Fibroblast of gingiva (primary cell): ENCODE results near the gene ETFB.

Experiments used
- DNase-seq: peaks from one replicate; pipeline ENCODE4 v3.0.0-alpha.2; 2011; ENCODE audit warnings: low read depth

ETFB gene

DNA sequence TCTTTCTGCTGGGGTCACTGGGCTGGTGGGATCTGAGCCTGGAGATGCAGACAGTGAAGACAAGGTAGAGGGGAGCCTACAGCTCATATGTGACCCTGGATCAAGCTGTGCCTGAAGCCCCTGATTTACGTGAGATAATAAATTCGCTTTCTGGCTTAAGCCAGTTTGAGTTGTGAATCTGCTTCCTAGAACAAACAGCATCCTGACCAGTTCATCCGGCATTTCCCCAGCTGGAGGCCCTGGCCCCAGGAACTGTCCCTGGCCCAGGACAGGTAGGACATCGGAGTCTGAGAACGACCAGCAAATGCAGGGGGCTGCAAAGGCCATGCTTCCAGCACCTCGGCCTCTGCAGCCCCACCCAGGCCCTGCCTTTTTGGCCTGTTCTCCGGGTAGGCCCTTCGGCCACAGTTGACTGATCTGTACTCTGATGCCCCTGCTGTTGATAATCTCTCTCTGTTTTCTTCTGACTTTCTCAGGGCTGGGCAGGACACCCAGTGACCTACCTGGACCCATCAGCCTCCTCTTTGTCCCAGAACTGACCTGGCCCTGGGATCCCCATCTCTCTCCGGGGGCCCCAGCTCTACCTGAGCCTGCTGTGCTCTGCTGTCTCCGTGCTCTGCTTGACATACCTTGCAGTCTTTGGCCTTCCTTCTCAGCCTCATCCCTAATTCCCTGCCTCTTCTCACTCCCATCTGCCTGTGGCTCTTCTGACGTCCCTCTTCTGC, 14.8 kb downstream of the ETFB start:
- DNase-seq, result no peak

GRCh38 chr19:51347209-51347928, 18.8 kb downstream of the ETFB start:
- DNase-seq, result no peak

- DNase-seq, result no peak
Measured at GRCh38 chr19:51346742-51347141, 19.4 kb downstream of the ETFB start.

DNA sequence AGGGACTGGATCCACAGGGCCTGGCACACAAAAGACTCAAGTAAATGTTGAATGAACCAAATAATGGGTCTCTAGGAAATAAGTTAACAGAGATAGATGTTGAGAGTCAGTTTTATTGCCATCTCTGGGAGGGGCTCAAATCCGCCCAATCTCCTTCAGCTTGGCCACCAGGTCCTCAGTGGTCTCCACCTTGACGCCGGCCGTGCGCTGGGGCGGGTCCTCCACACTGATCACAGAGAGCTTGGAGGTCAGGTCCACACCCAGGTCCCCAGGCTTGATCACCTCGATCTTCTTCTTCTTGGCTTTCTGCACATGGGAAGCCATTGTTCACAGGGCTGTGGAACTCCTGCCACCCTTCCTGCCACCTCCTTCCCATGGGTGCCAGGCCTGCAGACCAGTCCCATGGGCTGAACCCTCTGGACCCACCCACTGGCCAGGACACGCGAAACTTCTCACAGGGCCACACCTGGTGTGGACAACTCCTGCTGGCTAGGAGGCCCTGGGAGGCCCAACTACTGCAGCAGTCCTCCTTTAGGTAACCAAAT, 21.0 kb downstream of the ETFB start:
- DNase-seq, result no peak

GRCh38 chr19:51342631-51343569, 23.3 kb downstream of the ETFB start:
- no peak for DNase-seq

DNA sequence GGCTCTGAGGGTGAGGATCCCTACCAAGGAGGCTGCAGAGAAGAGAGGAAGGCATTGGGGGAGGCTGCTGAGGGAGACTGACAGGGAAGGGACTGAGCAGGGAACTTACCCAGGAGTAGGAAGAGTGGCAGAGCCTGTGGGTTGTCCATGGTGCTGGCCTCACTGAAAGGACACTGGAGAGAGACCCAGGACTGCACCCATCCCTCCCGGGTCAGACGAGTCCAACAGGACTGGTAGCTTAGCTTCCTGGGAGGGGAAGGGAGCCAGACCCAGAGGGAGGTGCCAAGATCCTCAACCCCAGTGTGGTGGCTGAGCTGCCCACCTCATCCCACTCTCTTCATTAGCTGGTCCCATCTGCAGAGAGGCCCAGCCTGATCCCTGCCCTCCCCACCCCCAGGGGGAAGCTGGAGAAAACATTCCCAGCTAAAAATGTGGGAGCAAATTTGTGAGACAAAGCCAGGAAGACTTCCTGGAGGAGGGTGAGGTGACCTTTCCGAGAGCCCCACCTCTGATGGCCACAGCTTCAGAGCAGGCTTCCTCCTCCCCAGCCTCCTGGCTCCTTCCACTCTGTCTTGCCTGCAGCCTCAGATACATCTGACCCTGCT, 24.1 kb downstream of the ETFB start, which contains the start of gene VSIG10L:
Gene VSIG10L, minus strand, starts transcription at position 164 of the 605 bp plus-strand sequence. Its CDS starts 15 bp downstream, at position 149.
- no peak for DNase-seq

- no peak for DNase-seq
Measured at GRCh38 chr19:51341066-51341465, 25.1 kb downstream of the ETFB start.

DNA sequence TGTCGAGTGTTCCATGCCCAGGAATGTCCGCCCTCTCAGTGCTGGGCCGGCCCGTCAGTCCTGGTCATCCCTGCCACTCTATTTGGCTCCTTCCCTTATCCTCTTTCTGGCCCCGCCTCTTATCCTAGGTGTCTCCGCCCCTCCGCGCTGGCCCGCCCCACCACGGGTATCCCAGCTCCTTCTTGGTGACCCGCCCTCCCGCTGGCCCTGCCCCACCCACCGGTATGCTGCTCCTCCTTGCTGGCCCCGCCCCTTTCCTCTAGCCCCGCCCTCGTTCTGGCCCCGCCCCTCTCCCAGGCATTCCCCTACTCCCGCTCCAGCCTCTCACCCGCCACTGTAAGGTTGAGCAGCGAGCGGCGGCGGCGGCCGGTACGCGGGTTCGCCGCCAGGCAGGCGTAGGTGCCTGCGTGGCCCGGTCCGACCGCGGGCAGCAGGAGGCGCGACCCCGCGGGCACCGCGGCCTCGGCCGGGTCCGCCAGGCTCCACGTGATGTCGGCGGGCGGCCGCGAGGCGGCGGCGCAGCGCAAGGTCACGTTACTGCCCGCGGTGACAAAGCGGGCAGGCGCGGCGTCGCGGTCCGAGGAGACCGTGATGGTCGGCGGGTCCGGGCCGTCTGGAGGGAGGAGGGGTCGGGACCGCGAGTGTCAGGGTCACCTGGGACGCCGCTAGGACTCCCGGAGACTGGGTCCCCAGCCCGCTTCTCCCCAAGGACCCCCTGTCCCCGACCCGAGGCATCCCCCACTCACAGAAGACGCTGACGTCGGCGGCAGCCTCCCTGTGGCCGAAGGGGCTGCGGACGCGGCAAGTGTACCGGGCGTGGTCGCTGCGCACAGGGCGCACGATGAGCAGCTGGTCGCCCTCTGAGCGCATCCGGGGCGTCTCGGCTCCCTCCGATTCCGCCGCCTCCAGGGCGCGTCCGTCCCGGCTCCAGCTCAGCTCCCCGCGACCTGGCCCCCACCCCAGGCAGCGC, 26.2 kb downstream of the ETFB start:
- DNase-seq, result peak; percentile 98

GRCh38 chr19:51339313-51339686, 26.9 kb downstream of the ETFB start:
- no peak for DNase-seq

GRCh38 chr19:51338563-51339312, 27.4 kb downstream of the ETFB start:
- DNase-seq, result peak; percentile 64

DNA sequence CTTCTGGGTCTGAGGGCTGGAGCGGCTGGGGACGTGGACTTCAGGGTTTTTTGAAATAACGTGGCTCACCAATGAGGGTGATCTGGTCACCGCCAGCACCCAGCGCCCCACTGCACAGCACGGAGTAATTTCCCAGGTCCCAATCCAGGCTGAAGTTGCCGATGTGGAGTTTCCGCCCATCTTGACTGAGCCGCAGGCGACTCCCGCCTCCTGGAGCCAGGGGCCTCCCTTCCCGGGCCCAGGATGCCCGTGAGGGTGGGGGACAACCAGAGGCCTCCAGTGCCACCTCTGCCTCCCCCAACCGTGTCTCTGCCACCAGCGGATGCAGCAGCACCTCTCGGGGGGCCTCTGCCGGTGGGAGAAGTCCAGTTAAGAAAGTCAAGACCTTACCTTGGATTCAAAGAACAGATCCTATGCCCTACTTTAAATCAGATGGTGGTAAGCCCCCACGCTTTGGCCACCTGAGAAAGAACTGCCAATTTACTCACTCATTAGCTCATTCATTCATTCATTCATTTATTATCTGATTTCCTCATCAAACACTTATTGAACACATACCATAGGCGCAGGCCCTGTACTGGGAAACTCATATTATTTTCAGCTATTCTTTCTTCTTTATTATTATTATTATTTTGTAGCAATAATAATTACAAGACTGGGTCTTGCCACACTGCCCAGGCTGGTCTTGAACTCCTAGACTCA, 28.2 kb downstream of the ETFB start:
- DNase-seq, result no peak

DNA sequence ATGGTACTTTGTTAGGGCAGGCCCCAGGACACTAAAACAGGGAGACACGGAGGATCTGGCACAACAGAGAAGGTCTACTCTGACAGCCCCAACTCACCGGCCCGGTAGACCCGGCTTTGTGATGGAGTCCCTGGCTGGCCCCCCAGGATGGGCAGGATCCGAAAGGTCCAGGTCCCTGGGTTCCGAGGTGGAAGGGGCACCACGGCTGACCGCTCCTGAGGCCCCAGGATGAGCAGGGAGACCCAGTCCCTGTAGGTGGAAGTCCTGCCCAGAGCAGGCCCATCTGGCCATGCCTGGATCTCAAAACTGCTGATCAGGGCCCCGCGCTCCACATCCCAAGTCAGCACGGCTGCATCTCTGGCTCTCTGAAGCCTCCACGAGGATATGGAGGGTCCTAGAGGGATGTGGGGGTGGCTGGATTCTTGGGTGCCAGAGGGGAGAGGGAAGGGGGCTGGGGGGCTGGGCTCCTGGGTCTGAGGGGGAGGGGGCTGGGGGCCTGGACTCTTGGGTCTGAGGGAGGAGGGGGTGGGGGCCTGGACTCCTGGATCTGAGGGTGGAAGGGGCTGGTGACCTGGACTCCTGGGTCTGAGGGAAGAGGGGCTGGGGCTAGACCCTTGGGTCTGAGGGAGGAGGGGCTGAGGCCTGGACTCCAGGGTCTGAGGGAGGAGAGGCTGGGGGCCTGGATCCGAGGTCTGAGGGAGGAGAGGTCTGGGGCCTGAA, 28.9 kb downstream of the ETFB start:
- DNase-seq, result no peak

GRCh38 chr19:51333836-51334460, 32.2 kb downstream of the ETFB start:
- DNase-seq, result no peak

- DNase-seq, result no peak
Measured at GRCh38 chr19:51331716-51332115, 34.5 kb downstream of the ETFB start.

- DNase-seq, result no peak
Measured at GRCh38 chr19:51331193-51331592, 35.0 kb downstream of the ETFB start.

- DNase-seq, result no peak
Measured at GRCh38 chr19:51330366-51330765, 35.8 kb downstream of the ETFB start.

DNA sequence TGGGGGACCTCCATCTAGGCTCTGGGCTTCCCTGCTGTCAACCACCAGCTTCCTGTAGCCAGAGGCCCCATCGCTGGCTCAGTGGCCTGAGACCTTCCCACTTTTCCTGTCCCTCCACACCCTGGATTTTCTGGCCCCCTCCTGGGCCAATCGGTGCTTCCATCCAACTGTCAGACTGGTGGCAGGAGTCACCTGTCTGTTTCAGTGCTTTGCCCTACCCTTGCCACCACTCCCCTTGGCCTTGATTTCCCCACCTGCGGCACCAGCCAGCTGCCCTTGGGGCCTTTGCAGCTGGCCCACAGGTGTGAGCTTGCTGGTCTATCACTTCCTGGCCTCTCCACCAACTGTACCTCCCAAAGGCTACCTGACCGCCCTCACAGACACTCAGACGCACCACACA, 36.8 kb downstream of the ETFB start:
- no peak for DNase-seq
